ENCODE data around the gene ZNF423. TPM values are rescaled to one million over a fixed set of nuclear protein-coding genes. Genes with fewer than 3 reads are reported as not detected.

Gene ZNF423
- total and polyA plus RNA-seq, 2 experiments from 2014 or later, result 14.9 to 41.8 TPM

- H3K27me3 Mint-ChIP-seq (ENCODE audit: insufficient read depth, low read depth, poor library complexity), result peaks cover 16% of the 10 kb centered on the region
- H4K20me1 ChIP-seq (replicated peaks; ENCODE audit: insufficient read depth), result no peaks in the 10 kb centered on the region
- TF ChIP-seq JUNB (IDR thresholded peaks at IDR 0.05; ENCODE audit: unreplicated experiment) (no peak), EZH2 (IDR thresholded peaks at IDR 0.05; ENCODE audit: low read depth, unreplicated experiment) (no peak), ZNF114 (CRISPR knock-in tag; IDR thresholded peaks at IDR 0.05) (no peak), NANOG (IDR thresholded peaks at IDR 0.05; ENCODE audit: borderline replicate concordance) (no peak), REST (IDR thresholded peaks at IDR 0.05; ENCODE audit: unreplicated experiment) (no peak), STAT1 (IDR thresholded peaks at IDR 0.05; ENCODE audit: unreplicated experiment) (no peak), POLR2AphosphoS5 (IDR thresholded peaks at IDR 0.05; ENCODE audit: low read depth) (no peak), CREB1 (CRISPR knock-in tag; IDR thresholded peaks at IDR 0.05; ENCODE audit: low read depth) (no peak), EZH2phosphoT487 (IDR thresholded peaks at IDR 0.05; ENCODE audit: unreplicated experiment) (no peak), ZNF331 (CRISPR knock-in tag; IDR thresholded peaks at IDR 0.05; ENCODE audit: low read depth) (no peak)
- TF ChIP-seq, protein P1, sequence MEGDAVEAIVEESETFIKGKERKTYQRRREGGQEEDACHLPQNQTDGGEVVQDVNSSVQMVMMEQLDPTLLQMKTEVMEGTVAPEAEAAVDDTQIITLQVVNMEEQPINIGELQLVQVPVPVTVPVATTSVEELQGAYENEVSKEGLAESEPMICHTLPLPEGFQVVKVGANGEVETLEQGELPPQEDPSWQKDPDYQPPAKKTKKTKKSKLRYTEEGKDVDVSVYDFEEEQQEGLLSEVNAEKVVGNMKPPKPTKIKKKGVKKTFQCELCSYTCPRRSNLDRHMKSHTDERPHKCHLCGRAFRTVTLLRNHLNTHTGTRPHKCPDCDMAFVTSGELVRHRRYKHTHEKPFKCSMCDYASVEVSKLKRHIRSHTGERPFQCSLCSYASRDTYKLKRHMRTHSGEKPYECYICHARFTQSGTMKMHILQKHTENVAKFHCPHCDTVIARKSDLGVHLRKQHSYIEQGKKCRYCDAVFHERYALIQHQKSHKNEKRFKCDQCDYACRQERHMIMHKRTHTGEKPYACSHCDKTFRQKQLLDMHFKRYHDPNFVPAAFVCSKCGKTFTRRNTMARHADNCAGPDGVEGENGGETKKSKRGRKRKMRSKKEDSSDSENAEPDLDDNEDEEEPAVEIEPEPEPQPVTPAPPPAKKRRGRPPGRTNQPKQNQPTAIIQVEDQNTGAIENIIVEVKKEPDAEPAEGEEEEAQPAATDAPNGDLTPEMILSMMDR (conservative IDR thresholded peaks at IDR 0.05; ENCODE audit: low read depth in 2 of 2), result no peak
- no peak for ATAC-seq
- no peaks in the 10 kb centered on the region for H3K27me3 ChIP-seq (ENCODE audit: insufficient read depth)
- H3F3A ChIP-seq (replicated peaks; ENCODE audit: low read depth), result no peaks in the 10 kb centered on the region
- H3K27ac Mint-ChIP-seq, result no peak overlapping the region
- DNase-seq (ENCODE audit: low spot score), result no peak
- no peak overlapping the region for H3K4me3 ChIP-seq
- peaks cover 36% of the 10 kb centered on the region for H3K36me3 Mint-ChIP-seq (ENCODE audit: low read depth)
- no peaks in the 10 kb centered on the region for H3K79me2 ChIP-seq (replicated peaks; ENCODE audit: insufficient read depth)
- H3K9me2 ChIP-seq (ENCODE audit: insufficient read depth), result 0 out of 2 replicates have a peak, but pooled peaks cover 3% of the 10 kb centered on the region
- H2AFZ ChIP-seq, result no peak overlapping the region
- H3K4me2 ChIP-seq, result no peak overlapping the region
- peaks cover 15% of the 10 kb centered on the region for H3K9me3 Mint-ChIP-seq
- peaks cover 6% of the 10 kb centered on the region for H3K4me1 ChIP-seq (ENCODE audit: insufficient read depth)
- no peak overlapping the region for H3K4me3 Mint-ChIP-seq
- H3K36me3 ChIP-seq (ENCODE audit: insufficient read depth), result no peaks in the 10 kb centered on the region; the same call in 1 of the 2 replicates
- H3K4me1 Mint-ChIP-seq, result peaks cover 26% of the 10 kb centered on the region
- no peak overlapping the region for H3K27ac ChIP-seq (ENCODE audit: low read depth)
Measured at GRCh38 chr16:49684696-49685095, 171.2 kb downstream of the ZNF423 start.
